IgD-negative memory B cell (primary cell): ENCODE measurements around the gene IL18R1. TPM values are rescaled to one million over a fixed set of nuclear protein-coding genes. Genes with fewer than 3 reads are reported as not detected.

Experiments
- H3K27ac Mint-ChIP-seq, 3 donors: one replicate each; pipeline ENCODE4 v1.8.0; 2020 to 2022; ENCODE audit warnings: mild to moderate bottlenecking in 3 of 3, mixed read lengths in 3 of 3, moderate library complexity in 1 of 3
- H3K27me3 Mint-ChIP-seq: one replicate; pipeline ENCODE4 v1.8.0; 2021; ENCODE audit warnings: mixed read lengths
- H3K36me3 Mint-ChIP-seq: one replicate; pipeline ENCODE4 v1.8.0; 2020; ENCODE audit warnings: mild to moderate bottlenecking, mixed read lengths
- H3K4me1 Mint-ChIP-seq, 3 donors: one replicate each; pipeline ENCODE4 v1.8.0; 2020 to 2022; ENCODE audit warnings: mixed read lengths in 3 of 3, mild to moderate bottlenecking in 1 of 3
- H3K4me3 Mint-ChIP-seq, 4 donors: one replicate each; pipeline ENCODE4 v1.8.0; 2020 to 2022; ENCODE audit warnings: mild to moderate bottlenecking in 4 of 4, mixed read lengths in 4 of 4, moderate library complexity in 3 of 4
- H3K9me3 Mint-ChIP-seq, 3 donors: one replicate each; pipeline ENCODE4 v1.8.0; 2020 to 2021; ENCODE audit warnings: mixed read lengths in 3 of 3, mild to moderate bottlenecking in 1 of 3
- polyA plus RNA-seq: library from polyadenylated mRNA; unstranded; fragments of 300-500 nt; fragmentation: Illumina TruSeq; gene quantifications from one replicate; pipeline ENCODE4 v1.2.3, GENCODE V29; 2021

Gene IL18R1
- polyA plus RNA-seq, 1 donor from 2014 or later: 2.2 TPM

- H3K27ac Mint-ChIP-seq: no peak overlapping the region
- peaks cover 6% of the 10 kb centered on the region for H3K27me3 Mint-ChIP-seq
- peaks cover 0 to 4% (median 2%) of the 10 kb centered on the region in 3 donors for H3K9me3 Mint-ChIP-seq
- H3K4me1 Mint-ChIP-seq: no peaks in the 10 kb centered on the region
- H3K4me3 Mint-ChIP-seq: no peak overlapping the region
- no peaks in the 10 kb centered on the region for H3K36me3 Mint-ChIP-seq
Observed at GRCh38 chr2:102335871-102336366, 19.7 kb upstream of the IL18R1 start.

- Mint-ChIP-seq H3K27me3 (peaks cover 6% of the 10 kb centered on the region), H3K27ac (no peak overlapping the region), H3K9me3 (peaks cover 0 to 4% (median 0%) of the 10 kb centered on the region in 3 donors), H3K4me1 (no peaks in the 10 kb centered on the region), H3K4me3 (no peak overlapping the region), H3K36me3 (no peaks in the 10 kb centered on the region)
Observed at GRCh38 chr2:102336502-102336945, 19.1 kb upstream of the IL18R1 start.

- peaks cover 0 to 4% (median 0%) of the 10 kb centered on the region in 3 donors for H3K9me3 Mint-ChIP-seq
- H3K27ac Mint-ChIP-seq: no peak overlapping the region
- H3K27me3 Mint-ChIP-seq: peaks cover 6% of the 10 kb centered on the region
- H3K36me3 Mint-ChIP-seq: no peaks in the 10 kb centered on the region
- no peak overlapping the region for H3K4me3 Mint-ChIP-seq
- H3K4me1 Mint-ChIP-seq: no peaks in the 10 kb centered on the region
Observed at GRCh38 chr2:102337012-102337411, 18.6 kb upstream of the IL18R1 start.

- peaks cover 6% of the 10 kb centered on the region for H3K27me3 Mint-ChIP-seq
- H3K36me3 Mint-ChIP-seq: no peaks in the 10 kb centered on the region
- H3K27ac Mint-ChIP-seq: no peak overlapping the region
Observed at GRCh38 chr2:102337481-102338386, 17.9 kb upstream of the IL18R1 start.

GRCh38 chr2:102340778-102341177, 14.8 kb upstream of the IL18R1 start:
- Mint-ChIP-seq H3K4me1 (no peaks in the 10 kb centered on the region), H3K27ac (no peak overlapping the region), H3K9me3 (no peaks in the 10 kb centered on the region), H3K27me3 (peaks cover 4% of the 10 kb centered on the region), H3K4me3 (no peak overlapping the region), H3K36me3 (no peaks in the 10 kb centered on the region)

More at GRCh38 chr2:102337481-102338386, 17.9 kb upstream of the IL18R1 start:
- Mint-ChIP-seq H3K9me3 (peaks cover 0 to 4% (median 0%) of the 10 kb centered on the region in 3 donors), H3K4me1 (no peaks in the 10 kb centered on the region), H3K4me3 (no peak overlapping the region)

- no peaks in the 10 kb centered on the region for H3K9me3 Mint-ChIP-seq
- H3K36me3 Mint-ChIP-seq: no peaks in the 10 kb centered on the region
- peaks cover 2% of the 10 kb centered on the region for H3K27me3 Mint-ChIP-seq
- H3K27ac Mint-ChIP-seq: no peak overlapping the region
- no peak overlapping the region for H3K4me3 Mint-ChIP-seq
- no peaks in the 10 kb centered on the region for H3K4me1 Mint-ChIP-seq
Observed at GRCh38 chr2:102342888-102343287, 12.7 kb upstream of the IL18R1 start.

- no peaks in the 10 kb centered on the region for H3K4me1 Mint-ChIP-seq
- no peaks in the 10 kb centered on the region for H3K9me3 Mint-ChIP-seq
- no peaks in the 10 kb centered on the region for H3K36me3 Mint-ChIP-seq
- no peaks in the 10 kb centered on the region for H3K27me3 Mint-ChIP-seq
- no peak overlapping the region for H3K4me3 Mint-ChIP-seq
- no peak overlapping the region for H3K27ac Mint-ChIP-seq
Observed at GRCh38 chr2:102344397-102344796, 11.2 kb upstream of the IL18R1 start.

GRCh38 chr2:102345329-102345920, 10.2 kb upstream of the IL18R1 start:
- Mint-ChIP-seq H3K4me1 (no peaks in the 10 kb centered on the region), H3K9me3 (no peaks in the 10 kb centered on the region), H3K4me3 (no peak overlapping the region), H3K27ac (no peak overlapping the region), H3K36me3 (no peaks in the 10 kb centered on the region), H3K27me3 (no peaks in the 10 kb centered on the region)

- Mint-ChIP-seq H3K27ac (no peak overlapping the region), H3K36me3 (no peaks in the 10 kb centered on the region), H3K4me3 (no peak overlapping the region), H3K27me3 (no peaks in the 10 kb centered on the region), H3K4me1 (no peaks in the 10 kb centered on the region), H3K9me3 (no peaks in the 10 kb centered on the region)
Observed at GRCh38 chr2:102346381-102347130, 9.0 kb upstream of the IL18R1 start.

- Mint-ChIP-seq H3K4me1 (peaks cover 0 to under 1% (median 0%) of the 10 kb centered on the region in 3 donors), H3K27me3 (no peaks in the 10 kb centered on the region), H3K9me3 (no peaks in the 10 kb centered on the region), H3K27ac (no peak overlapping the region), H3K4me3 (no peak overlapping the region), H3K36me3 (no peaks in the 10 kb centered on the region)
Observed at GRCh38 chr2:102350137-102350793, 5.3 kb upstream of the IL18R1 start.

GRCh38 chr2:102356381-102356712, 751 bp downstream of the IL18R1 start:
- no peaks in the 10 kb centered on the region for H3K27me3 Mint-ChIP-seq
- H3K36me3 Mint-ChIP-seq: no peaks in the 10 kb centered on the region
- peaks cover 13 to 16% (median 14%) of the 10 kb centered on the region in 3 donors for H3K4me1 Mint-ChIP-seq
- peak overlapping the region; percentile 87 to 99 (median 95) for H3K4me3 Mint-ChIP-seq
- H3K9me3 Mint-ChIP-seq: no peaks in the 10 kb centered on the region
- peak overlapping the region; percentile 57 to 95 (median 81) for H3K27ac Mint-ChIP-seq

GRCh38 chr2:102356741-102357140, 1.1 kb downstream of the IL18R1 start:
- peak overlapping the region in 1 of 3 donors; percentile 57 for H3K27ac Mint-ChIP-seq
- peak overlapping the region; percentile 87 to 99 (median 95) for H3K4me3 Mint-ChIP-seq
- H3K9me3 Mint-ChIP-seq: no peaks in the 10 kb centered on the region
- peaks cover 13 to 16% (median 14%) of the 10 kb centered on the region in 3 donors for H3K4me1 Mint-ChIP-seq
- H3K27me3 Mint-ChIP-seq: no peaks in the 10 kb centered on the region
- H3K36me3 Mint-ChIP-seq: no peaks in the 10 kb centered on the region

- no peaks in the 10 kb centered on the region for H3K9me3 Mint-ChIP-seq
- H3K4me3 Mint-ChIP-seq: peak overlapping the region in 3 of 4 donors; percentile 13 to 80 (median 56)
- peaks cover 4% of the 10 kb centered on the region for H3K36me3 Mint-ChIP-seq
- H3K4me1 Mint-ChIP-seq: peaks cover 13 to 16% (median 14%) of the 10 kb centered on the region in 3 donors
- H3K27ac Mint-ChIP-seq: peak overlapping the region in 1 of 3 donors; percentile 23
- no peaks in the 10 kb centered on the region for H3K27me3 Mint-ChIP-seq
Observed at GRCh38 chr2:102357937-102358336, 2.3 kb downstream of the IL18R1 start.

- Mint-ChIP-seq H3K9me3 (no peaks in the 10 kb centered on the region), H3K27ac (peak overlapping the region in 1 of 3 donors; percentile 89), H3K4me1 (peaks cover 13 to 16% (median 14%) of the 10 kb centered on the region in 3 donors), H3K4me3 (no peak overlapping the region), H3K27me3 (no peaks in the 10 kb centered on the region), H3K36me3 (peaks cover 4% of the 10 kb centered on the region)
Observed at GRCh38 chr2:102358496-102358895, 2.9 kb downstream of the IL18R1 start.
